Esophagus squamous epithelium (tissue), 5 donors: ENCODE measurements around the gene FKBP4. TPM values are rescaled to one million over a fixed set of nuclear protein-coding genes. Genes with fewer than 3 reads are reported as not detected.
"Not testable (repeated sequence)": the region's sequence is repeated elsewhere in the genome, so short reads cannot be mapped to it uniquely, and the experiment has no call there.

Experiments used
- DNase-seq: peaks from one replicate; lab custom pipeline; 2025; lab: John Stamatoyannopoulos, UW
- H3K27ac ChIP-seq, 4 donors: fragments of 200-600 bp; sonication (generic); one replicate each; pipeline ENCODE4 v1.5.1; 2016 to 2019; ENCODE audit warnings: mild to moderate bottlenecking in 1 of 4
- H3K27me3 ChIP-seq, 4 donors: fragments of 200-600 bp; sonication (generic); 1 replicate in 3 of 4; 2 replicates in 1 of 4; pipeline versions ENCODE4 v1.5.1 to v1.6.0; 2017 to 2021; ENCODE audit warnings: antibody characterized with exemption in 1 of 4
- H3K36me3 ChIP-seq, 3 donors: fragments of 200-600 bp; sonication (generic); one replicate each; pipeline ENCODE4 v1.5.1; 2016 to 2019
- H3K4me1 ChIP-seq, 3 donors: fragments of 200-600 bp; sonication (generic); one replicate each; pipeline ENCODE4 v1.5.1; 2017 to 2019
- H3K4me3 ChIP-seq, 4 donors: fragments of 200-600 bp; sonication (generic); 1 replicate in 3 of 4; 2 replicates in 1 of 4; pipeline ENCODE4 v1.5.1; 2016 to 2019; ENCODE audit warnings: mild to moderate bottlenecking in 2 of 4, moderate library complexity in 1 of 4
- H3K9me3 ChIP-seq, 3 donors: fragments of 200-600 bp; sonication (generic); one replicate each; pipeline ENCODE4 v1.5.1; 2016 to 2019
- CTCF ChIP-seq, 6 experiments: fragments of 450-650 bp in 4 of 6; fragments of 200-600 bp in 2 of 6; sonication (generic) in 2 of 6; IDR thresholded peaks; one replicate each; pipeline ENCODE4 v1.5.1; 2016 to 2019; ENCODE audit warnings: antibody characterized with exemption in 6 of 6, mild to moderate bottlenecking in 4 of 6, moderate library complexity in 4 of 6
- POLR2A ChIP-seq, 4 donors: fragments of 450-650 bp; IDR thresholded peaks; one replicate each; pipeline ENCODE4 v1.6.1; 2017; ENCODE audit warnings: antibody characterized with exemption in 4 of 4, mild to moderate bottlenecking in 4 of 4, moderate library complexity in 3 of 4
- WGBS, 2 donors: methylation state at CpG; one replicate each; pipeline ENCODE4 v1.1.5; 2018; 5-methylcytosine and 5-hydroxymethylcytosine counted together
- intact Hi-C: fragments of 100-400 bp; cut with DNase I; formaldehyde crosslinking; loops from one replicate; pipeline ENCODE4 v1.15.0; 2022
- total RNA-seq, 4 donors: library from RNA; depleted of rRNA; stranded (reverse); fragments of >200 nt; gene quantifications; one replicate each; pipeline ENCODE4 v1.1.0, GENCODE V29; 2016
- donor health status: DM: yes; HTN: yes; CAD: no.

Gene FKBP4
- total RNA-seq, 4 donors from 2014 or later = 55.9 to 86.2 (median 62.8) TPM

GRCh38 chr12:2769866-2770533, 24.8 kb upstream of the FKBP4 start:
- H3K36me3 ChIP-seq = no peaks in the 10 kb centered on the region
- WGBS, 2 donors = 64 to 81% methylated on average over 4 to 6 of the region's 11 CpGs
- H3K9me3 ChIP-seq = no peaks in the 10 kb centered on the region
- no peak overlapping the region for H3K27ac ChIP-seq
- TF ChIP-seq POLR2A (IDR thresholded peaks at IDR 0.05) (no peak), CTCF (IDR thresholded peaks at IDR 0.05) (no peak)
- no peak for DNase-seq
- H3K4me3 ChIP-seq = no peak overlapping the region
- intact Hi-C loops = no loop called here
- H3K4me1 ChIP-seq = peaks cover 0 to under 1% (median 0%) of the 10 kb centered on the region in 3 donors
- H3K27me3 ChIP-seq = no peaks in the 10 kb centered on the region

- H3K27me3 ChIP-seq, DNase-seq, H3K27ac ChIP-seq, H3K4me3 ChIP-seq, H3K4me1 ChIP-seq, H3K36me3 ChIP-seq, H3K9me3 ChIP-seq, intact Hi-C loops: not testable (repeated sequence)
- WGBS, 2 donors = 97 to 100% methylated on average over 3 of the region's 3 CpGs
These were observed 24.2 kb upstream of the FKBP4 start for GRCh38 chr12:2770544-2770943.

GRCh38 chr12:2772370-2772769, 22.4 kb upstream of the FKBP4 start:
- TF ChIP-seq POLR2A (IDR thresholded peaks at IDR 0.05) (no peak), CTCF (IDR thresholded peaks at IDR 0.05) (no peak)
- Histone ChIP-seq H3K27ac (no peak overlapping the region), H3K36me3 (no peaks in the 10 kb centered on the region), H3K4me3 (no peak overlapping the region), H3K4me1 (no peaks in the 10 kb centered on the region), H3K9me3 (no peaks in the 10 kb centered on the region), H3K27me3 (peaks cover 0 to 8% (median 0%) of the 10 kb centered on the region in 4 donors)
- 38 to 81% methylated on average over 2 to 3 of the region's 4 CpGs for WGBS, 2 donors
- intact Hi-C loops = no loop called here
- no peak for DNase-seq

GRCh38 chr12:2773199-2773875, 21.4 kb upstream of the FKBP4 start:
- DNase-seq = no peak
- WGBS, 2 donors = 76 to 77% methylated on average over 12 to 15 of the region's 19 CpGs
- intact Hi-C loops = no loop called here
- no peak overlapping the region for H3K4me3 ChIP-seq
- no peak for TF ChIP-seq POLR2A (IDR thresholded peaks at IDR 0.05)
- no peak for TF ChIP-seq CTCF (IDR thresholded peaks at IDR 0.05)
- peaks cover 0 to 10% (median 0%) of the 10 kb centered on the region in 4 donors for H3K27me3 ChIP-seq
- no peak overlapping the region for H3K27ac ChIP-seq
- no peaks in the 10 kb centered on the region for H3K9me3 ChIP-seq
- no peaks in the 10 kb centered on the region for H3K36me3 ChIP-seq
- no peaks in the 10 kb centered on the region for H3K4me1 ChIP-seq

GRCh38 chr12:2775431-2775830, 19.3 kb upstream of the FKBP4 start:
- Histone ChIP-seq H3K27me3 (peaks cover 0 to 10% (median 0%) of the 10 kb centered on the region in 4 donors), H3K9me3 (no peaks in the 10 kb centered on the region), H3K36me3 (no peaks in the 10 kb centered on the region), H3K4me3 (no peak overlapping the region), H3K4me1 (peaks cover 0 to 9% (median 0%) of the 10 kb centered on the region in 3 donors), H3K27ac (no peak overlapping the region)
- no peak for DNase-seq
- 78 to 80% methylated on average over 1 to 5 of the region's 8 CpGs for WGBS, 2 donors
- intact Hi-C loops = no loop called here
- TF ChIP-seq POLR2A (IDR thresholded peaks at IDR 0.05) = no peak
- TF ChIP-seq CTCF (IDR thresholded peaks at IDR 0.05) = no peak
